ENCODE measurements around the gene ATG10.

- no peak for TF ChIP-seq CTCF (IDR thresholded peaks at IDR 0.05)
- no peak for TF ChIP-seq POLR2A (IDR thresholded peaks at IDR 0.05)
These were observed 47.4 kb upstream of the ATG10 start for GRCh38 chr5:81924442-81924841.

All from lower leg skin (tissue), 3 donors.